Liver (tissue), 3 donors: Measurements from ENCODE around the gene VEGFA.

ENCODE experiments used
- EGR1 ChIP-seq, 2 donors: IDR thresholded peaks; 2 replicates each; pipeline ENCODE4 v1.6.1; 2016 to 2018; ENCODE audit warnings: antibody characterized with exemption in 2 of 2, low read depth in 2 of 2
- HNF4A ChIP-seq, 2 donors: conservative IDR thresholded peaks; 2 replicates each; pipeline ENCODE4 v1.6.1; 2016; ENCODE audit warnings: antibody characterized with exemption in 2 of 2, mild to moderate bottlenecking in 2 of 2
- JUND ChIP-seq, 2 donors: IDR thresholded peaks; 2 replicates each; pipeline ENCODE4 v1.6.1; 2016; ENCODE audit warnings: antibody characterized with exemption in 2 of 2
- RAD21 ChIP-seq, 2 donors: IDR thresholded peaks; 2 replicates each; pipeline ENCODE4 v1.6.1; 2016; ENCODE audit warnings: antibody characterized with exemption in 2 of 2, mild to moderate bottlenecking in 2 of 2
- RXRA ChIP-seq, 2 donors: IDR thresholded peaks; 2 replicates each; pipeline ENCODE4 v1.6.1; 2017 to 2018; ENCODE audit warnings: antibody characterized with exemption in 2 of 2, mild to moderate bottlenecking in 1 of 2
- TAF1 ChIP-seq: conservative IDR thresholded peaks from 2 replicates; pipeline ENCODE4 v1.6.1; 2016; ENCODE audit warnings: antibody characterized with exemption, mild to moderate bottlenecking
- YY1 ChIP-seq: IDR thresholded peaks from 2 replicates; pipeline ENCODE4 v1.6.1; 2016; ENCODE audit warnings: antibody characterized with exemption, mild to moderate bottlenecking
- TF ChIP-seq, protein P1 (sequence below): fragments of 150-350 bp; IDR thresholded peaks from 2 replicates; pipeline ENCODE4 v1.5.1; 2017; ENCODE audit warnings: improper control_type of control experiment, low read depth, low read length; ENCODE audit not compliant: missing input control
- TF ChIP-seq, protein P2 (sequence below): IDR thresholded peaks from 2 replicates; pipeline ENCODE4 v1.6.1; 2016; ENCODE audit warnings: antibody characterized with exemption, mild to moderate bottlenecking
- TF ChIP-seq, protein P3 (sequence below): IDR thresholded peaks from 2 replicates; pipeline ENCODE4 v1.6.1; 2016; ENCODE audit warnings: antibody characterized with exemption
- donor health status: healthy.
- donor health status: healthy.

DNA sequence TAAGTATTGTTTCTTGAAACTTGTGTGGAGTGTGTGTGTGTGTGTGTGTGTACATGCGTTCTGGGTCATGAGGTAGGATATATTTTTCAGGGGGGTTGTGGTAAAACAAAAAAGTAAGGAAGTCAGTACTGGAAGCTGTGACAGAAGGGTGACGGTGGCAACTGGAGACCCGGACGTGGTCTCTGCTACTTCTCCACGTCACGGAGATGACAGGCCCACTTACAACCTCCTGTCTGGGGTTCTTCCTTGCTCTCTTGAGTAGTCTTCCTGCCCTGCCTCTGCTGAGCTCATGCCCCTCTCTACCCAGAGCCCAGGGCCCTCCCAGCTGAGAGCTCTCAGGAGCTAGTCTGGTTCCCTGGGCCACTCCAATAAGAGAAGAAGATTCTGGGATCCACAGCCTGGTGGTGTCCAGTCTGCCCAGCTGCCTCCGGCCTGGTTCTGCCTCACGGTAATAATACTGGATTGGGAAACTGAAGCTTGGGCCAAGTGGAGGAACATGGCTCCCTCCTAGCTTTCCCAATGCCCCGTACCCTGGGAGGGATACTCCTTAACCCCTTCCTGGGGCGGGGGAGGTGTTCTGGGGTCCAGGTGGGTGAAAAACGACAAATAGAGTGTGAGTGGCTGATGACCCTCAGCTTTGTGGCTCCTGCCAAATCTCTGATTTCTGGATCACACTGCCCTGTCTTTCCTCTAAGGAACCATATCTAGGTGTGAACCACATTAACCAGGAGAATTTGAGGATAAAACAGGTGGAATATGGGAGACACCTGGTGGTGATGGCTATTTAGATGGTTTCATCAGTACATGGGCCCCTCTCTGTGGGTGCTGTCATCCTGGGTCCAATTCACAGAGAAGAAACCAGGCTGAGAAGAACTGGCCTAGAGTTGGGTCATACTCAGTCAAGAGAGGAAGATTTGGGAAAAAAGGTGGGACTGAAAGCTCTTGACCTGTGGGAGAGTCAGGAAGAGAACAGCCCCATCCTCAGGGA, 27.2 kb downstream of the VEGFA start:
- TF ChIP-seq, protein P1, sequence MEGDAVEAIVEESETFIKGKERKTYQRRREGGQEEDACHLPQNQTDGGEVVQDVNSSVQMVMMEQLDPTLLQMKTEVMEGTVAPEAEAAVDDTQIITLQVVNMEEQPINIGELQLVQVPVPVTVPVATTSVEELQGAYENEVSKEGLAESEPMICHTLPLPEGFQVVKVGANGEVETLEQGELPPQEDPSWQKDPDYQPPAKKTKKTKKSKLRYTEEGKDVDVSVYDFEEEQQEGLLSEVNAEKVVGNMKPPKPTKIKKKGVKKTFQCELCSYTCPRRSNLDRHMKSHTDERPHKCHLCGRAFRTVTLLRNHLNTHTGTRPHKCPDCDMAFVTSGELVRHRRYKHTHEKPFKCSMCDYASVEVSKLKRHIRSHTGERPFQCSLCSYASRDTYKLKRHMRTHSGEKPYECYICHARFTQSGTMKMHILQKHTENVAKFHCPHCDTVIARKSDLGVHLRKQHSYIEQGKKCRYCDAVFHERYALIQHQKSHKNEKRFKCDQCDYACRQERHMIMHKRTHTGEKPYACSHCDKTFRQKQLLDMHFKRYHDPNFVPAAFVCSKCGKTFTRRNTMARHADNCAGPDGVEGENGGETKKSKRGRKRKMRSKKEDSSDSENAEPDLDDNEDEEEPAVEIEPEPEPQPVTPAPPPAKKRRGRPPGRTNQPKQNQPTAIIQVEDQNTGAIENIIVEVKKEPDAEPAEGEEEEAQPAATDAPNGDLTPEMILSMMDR, result no peak
- peak; percentile 33 to 36 for TF ChIP-seq RAD21 (IDR thresholded peaks at IDR 0.05)
- TF ChIP-seq RXRA (IDR thresholded peaks at IDR 0.05), result no peak
- no peak for TF ChIP-seq JUND (IDR thresholded peaks at IDR 0.05)
- no peak for TF ChIP-seq HNF4A (conservative IDR thresholded peaks at IDR 0.05)
- TF ChIP-seq, protein P2, sequence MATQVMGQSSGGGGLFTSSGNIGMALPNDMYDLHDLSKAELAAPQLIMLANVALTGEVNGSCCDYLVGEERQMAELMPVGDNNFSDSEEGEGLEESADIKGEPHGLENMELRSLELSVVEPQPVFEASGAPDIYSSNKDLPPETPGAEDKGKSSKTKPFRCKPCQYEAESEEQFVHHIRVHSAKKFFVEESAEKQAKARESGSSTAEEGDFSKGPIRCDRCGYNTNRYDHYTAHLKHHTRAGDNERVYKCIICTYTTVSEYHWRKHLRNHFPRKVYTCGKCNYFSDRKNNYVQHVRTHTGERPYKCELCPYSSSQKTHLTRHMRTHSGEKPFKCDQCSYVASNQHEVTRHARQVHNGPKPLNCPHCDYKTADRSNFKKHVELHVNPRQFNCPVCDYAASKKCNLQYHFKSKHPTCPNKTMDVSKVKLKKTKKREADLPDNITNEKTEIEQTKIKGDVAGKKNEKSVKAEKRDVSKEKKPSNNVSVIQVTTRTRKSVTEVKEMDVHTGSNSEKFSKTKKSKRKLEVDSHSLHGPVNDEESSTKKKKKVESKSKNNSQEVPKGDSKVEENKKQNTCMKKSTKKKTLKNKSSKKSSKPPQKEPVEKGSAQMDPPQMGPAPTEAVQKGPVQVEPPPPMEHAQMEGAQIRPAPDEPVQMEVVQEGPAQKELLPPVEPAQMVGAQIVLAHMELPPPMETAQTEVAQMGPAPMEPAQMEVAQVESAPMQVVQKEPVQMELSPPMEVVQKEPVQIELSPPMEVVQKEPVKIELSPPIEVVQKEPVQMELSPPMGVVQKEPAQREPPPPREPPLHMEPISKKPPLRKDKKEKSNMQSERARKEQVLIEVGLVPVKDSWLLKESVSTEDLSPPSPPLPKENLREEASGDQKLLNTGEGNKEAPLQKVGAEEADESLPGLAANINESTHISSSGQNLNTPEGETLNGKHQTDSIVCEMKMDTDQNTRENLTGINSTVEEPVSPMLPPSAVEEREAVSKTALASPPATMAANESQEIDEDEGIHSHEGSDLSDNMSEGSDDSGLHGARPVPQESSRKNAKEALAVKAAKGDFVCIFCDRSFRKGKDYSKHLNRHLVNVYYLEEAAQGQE, result no peak
- TF ChIP-seq YY1, result no peak
- no peak for TF ChIP-seq EGR1 (IDR thresholded peaks at IDR 0.05; ENCODE audit: low read depth in 2 of 2)
- no peak for TF ChIP-seq TAF1
- TF ChIP-seq, protein P3, sequence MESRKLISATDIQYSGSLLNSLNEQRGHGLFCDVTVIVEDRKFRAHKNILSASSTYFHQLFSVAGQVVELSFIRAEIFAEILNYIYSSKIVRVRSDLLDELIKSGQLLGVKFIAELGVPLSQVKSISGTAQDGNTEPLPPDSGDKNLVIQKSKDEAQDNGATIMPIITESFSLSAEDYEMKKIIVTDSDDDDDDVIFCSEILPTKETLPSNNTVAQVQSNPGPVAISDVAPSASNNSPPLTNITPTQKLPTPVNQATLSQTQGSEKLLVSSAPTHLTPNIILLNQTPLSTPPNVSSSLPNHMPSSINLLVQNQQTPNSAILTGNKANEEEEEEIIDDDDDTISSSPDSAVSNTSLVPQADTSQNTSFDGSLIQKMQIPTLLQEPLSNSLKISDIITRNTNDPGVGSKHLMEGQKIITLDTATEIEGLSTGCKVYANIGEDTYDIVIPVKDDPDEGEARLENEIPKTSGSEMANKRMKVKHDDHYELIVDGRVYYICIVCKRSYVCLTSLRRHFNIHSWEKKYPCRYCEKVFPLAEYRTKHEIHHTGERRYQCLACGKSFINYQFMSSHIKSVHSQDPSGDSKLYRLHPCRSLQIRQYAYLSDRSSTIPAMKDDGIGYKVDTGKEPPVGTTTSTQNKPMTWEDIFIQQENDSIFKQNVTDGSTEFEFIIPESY, result no peak
